K562 (cell line): ENCODE results near the gene ADGRL3.

Source experiments
- RBFOX2 ChIP-seq: fragments of 200-400 bp; formaldehyde crosslinking; IDR thresholded peaks from 2 replicates; pipeline ENCODE4 v1.6.1; 2017; ENCODE audit warnings: low read depth, mild to moderate bottlenecking, low read length, moderate library complexity
- SNIP1 ChIP-seq: fragments of 450-650 bp; IDR thresholded peaks from 2 replicates; pipeline ENCODE4 v1.7.1; 2017; ENCODE audit warnings: low read depth, mild to moderate bottlenecking
- SP1 ChIP-seq: sonication (generic); formaldehyde crosslinking; IDR thresholded peaks from 2 replicates; pipeline ENCODE4 v1.8.1; 2022; ENCODE audit warnings: mild to moderate bottlenecking, missing genetic modification reagents

- TF ChIP-seq SNIP1 (no peak), SP1 (CRISPR knock-in tag) (no peak), RBFOX2 (no peak)
These were observed 261.8 kb downstream of the ADGRL3 start for GRCh38 chr4:61461956-61462355.
